Kidney glomerular epithelial cell (primary cell): ENCODE measurements around the gene ARSK.

Source experiments
- DNase-seq: peaks from one replicate; lab custom pipeline; 2025; lab: John Stamatoyannopoulos, UW

ARSK gene

GRCh38 chr5:95564450-95564849 lies 9.5 kb downstream of the ARSK start:
- no peak for DNase-seq

GRCh38 chr5:95565280-95565920 lies 10.5 kb downstream of the ARSK start:
- DNase-seq: peak; percentile 37

- DNase-seq: no peak
Measured at GRCh38 chr5:95572016-95572415, 17.1 kb downstream of the ARSK start.

- no peak for DNase-seq
Measured at GRCh38 chr5:95581576-95581975, 26.7 kb downstream of the ARSK start.

GRCh38 chr5:95583992-95584391 lies 29.1 kb downstream of the ARSK start:
- no peak for DNase-seq

GRCh38 chr5:95590880-95591279 lies 36.0 kb downstream of the ARSK start:
- DNase-seq: no peak

- DNase-seq: peak; percentile 25
Measured at GRCh38 chr5:95591490-95591901, 36.6 kb downstream of the ARSK start.

GRCh38 chr5:95595289-95595931 lies 40.5 kb downstream of the ARSK start:
- DNase-seq: no peak

- DNase-seq: no peak
Measured at GRCh38 chr5:95599252-95599651, 44.4 kb downstream of the ARSK start.

- DNase-seq: no peak
Measured at GRCh38 chr5:95600557-95600956, 45.7 kb downstream of the ARSK start.

- no peak for DNase-seq
Measured at GRCh38 chr5:95605786-95606185, 50.9 kb downstream of the ARSK start.

- DNase-seq: no peak
Measured at GRCh38 chr5:95606419-95606818, 51.5 kb downstream of the ARSK start.

GRCh38 chr5:95609711-95610110 lies 54.8 kb downstream of the ARSK start:
- DNase-seq: no peak

- DNase-seq: no peak
Measured at GRCh38 chr5:95610546-95610945, 55.6 kb downstream of the ARSK start.

- no peak for DNase-seq
Measured at GRCh38 chr5:95611396-95611795, 56.5 kb downstream of the ARSK start.

GRCh38 chr5:95613514-95613913 lies 58.6 kb downstream of the ARSK start:
- DNase-seq: no peak

GRCh38 chr5:95615164-95615467 lies 60.2 kb downstream of the ARSK start:
- DNase-seq: no peak

GRCh38 chr5:95617057-95617456 lies 62.2 kb downstream of the ARSK start:
- no peak for DNase-seq

GRCh38 chr5:95619096-95619495 lies 64.2 kb downstream of the ARSK start:
- DNase-seq: no peak

GRCh38 chr5:95619514-95620029 lies 64.7 kb downstream of the ARSK start:
- no peak for DNase-seq

- no peak for DNase-seq
Measured at GRCh38 chr5:95620030-95620869, 65.3 kb downstream of the ARSK start, which contains the start of gene GPR150. GPR150 (plus strand) TSS chr5:95620087; CDS start chr5:95620276, 189 bp downstream.

- DNase-seq: no peak
Measured at GRCh38 chr5:95620870-95621838, 66.3 kb downstream of the ARSK start.
